Natural killer cell treated with Interleukin-12 subunit alpha and Interleukin-12 subunit beta and Interleukin-15 and Interleukin-18, amount 100 ng/mL, for 72 hours (primary cell): ENCODE data around the gene BBLN. TPM values are rescaled to one million over a fixed set of nuclear protein-coding genes. Genes with fewer than 3 reads are reported as not detected.
"Not testable (repeated sequence)": the region's sequence is repeated elsewhere in the genome, so short reads cannot be mapped to it uniquely, and the experiment has no call there.

Experiments used
- ATAC-seq, 2 donors: fragments of 150-1000 bp; cut with Tn5 transposase in 1 of 2; sonication (Bioruptor Pico), chemical (Tn5 transposase) in 1 of 2; 2 replicates each; pipeline ENCODE4 v1.10.0; 2021
- DNase-seq: peaks from one replicate; pipeline ENCODE4 v3.0.0; 2022; ENCODE audit warnings: low spot score
- H3K27ac Mint-ChIP-seq, 2 donors: 1 replicate in 1 of 2; 2 replicates in 1 of 2; pipeline ENCODE4 v1.8.0; 2022; ENCODE audit warnings: mixed read lengths in 2 of 2, mild to moderate bottlenecking in 1 of 2, moderate library complexity in 1 of 2
- H3K27me3 Mint-ChIP-seq, 2 donors: 1 replicate in 1 of 2; 2 replicates in 1 of 2; pipeline ENCODE4 v1.8.0; 2022; ENCODE audit warnings: mixed read lengths in 2 of 2
- H3K36me3 Mint-ChIP-seq: one replicate; pipeline ENCODE4 v1.8.0; 2022; ENCODE audit warnings: mixed read lengths
- H3K4me1 Mint-ChIP-seq, 2 donors: 1 replicate in 1 of 2; 2 replicates in 1 of 2; pipeline ENCODE4 v1.8.0; 2022; ENCODE audit warnings: low read depth in 2 of 2, mixed read lengths in 2 of 2, mild to moderate bottlenecking in 1 of 2
- H3K4me3 Mint-ChIP-seq: one replicate; pipeline ENCODE4 v1.8.0; 2022; ENCODE audit warnings: mixed read lengths
- H3K9me3 Mint-ChIP-seq: 2 replicates; pipeline ENCODE4 v1.8.0; 2022; ENCODE audit warnings: mixed read lengths
- total RNA-seq, 2 donors: library from RNA; stranded (reverse); gene quantifications; one replicate each; pipeline ENCODE4 v1.2.3, GENCODE V29; 2022

The BBLN gene
- total RNA-seq, 2 donors from 2014 or later, result 58.1 to 60.4 TPM

DNA sequence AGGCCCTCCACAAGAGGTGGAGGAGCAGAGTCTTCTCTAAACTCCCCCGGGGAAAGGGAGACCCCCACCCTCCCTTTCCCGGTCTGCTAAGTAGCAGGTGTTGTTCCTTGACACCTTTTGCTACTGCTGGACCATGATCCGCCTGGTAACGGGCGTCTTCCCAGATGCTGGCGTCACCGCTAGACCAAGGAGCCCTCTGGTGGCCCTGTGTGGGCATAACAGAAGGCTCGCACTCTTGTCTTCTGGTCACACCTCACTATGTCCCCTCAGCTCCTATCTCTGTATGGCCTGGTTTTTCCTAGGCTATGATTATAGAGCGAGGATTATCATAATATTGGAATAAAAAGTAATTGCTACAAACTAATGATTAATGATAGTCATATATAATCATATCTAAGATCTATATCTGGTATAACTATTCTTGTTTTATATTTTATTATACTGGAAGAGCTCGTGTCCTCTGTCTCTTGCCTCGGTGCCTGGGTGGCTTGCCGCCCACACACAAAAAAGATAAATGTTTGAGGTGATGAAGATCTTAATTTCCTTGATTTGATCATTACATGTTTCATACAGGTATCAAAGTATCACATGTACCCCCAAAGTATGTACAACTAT, 30.0 kb upstream of the BBLN start:
- not testable (repeated sequence) for H3K27ac Mint-ChIP-seq, DNase-seq, H3K9me3 Mint-ChIP-seq, H3K36me3 Mint-ChIP-seq, ATAC-seq
- peak overlapping the region; percentile 50 for H3K4me3 Mint-ChIP-seq
- peaks cover 14 to 24% of the 10 kb centered on the region in 2 donors for H3K27me3 Mint-ChIP-seq
- H3K4me1 Mint-ChIP-seq, result peaks cover 23 to 24% of the 10 kb centered on the region in 2 donors

DNA sequence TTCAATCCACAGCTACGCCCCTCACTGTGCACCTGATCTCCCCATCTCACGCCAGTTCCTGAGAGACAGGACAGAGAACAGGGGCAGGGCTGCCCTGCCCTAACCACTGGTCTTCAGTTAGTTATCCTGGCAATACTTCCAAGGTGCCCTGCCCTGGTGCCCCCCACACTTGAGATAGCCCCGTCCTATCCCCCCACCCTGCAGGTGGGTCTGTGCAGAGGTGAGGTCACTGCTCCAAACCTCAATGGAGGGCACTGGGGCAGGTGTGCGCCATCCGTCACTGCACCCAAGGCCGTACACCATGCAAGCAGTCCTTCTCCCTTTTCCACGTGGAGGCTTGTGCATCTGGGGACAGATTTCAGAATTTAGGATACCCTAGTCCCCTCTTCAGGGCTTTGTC, 29.4 kb upstream of the BBLN start:
- H3K4me1 Mint-ChIP-seq, result peaks cover 18 to 20% of the 10 kb centered on the region in 2 donors
- H3K9me3 Mint-ChIP-seq, H3K4me3 Mint-ChIP-seq, DNase-seq, ATAC-seq, H3K36me3 Mint-ChIP-seq, H3K27ac Mint-ChIP-seq: not testable (repeated sequence)
- peaks cover 14 to 29% of the 10 kb centered on the region in 2 donors for H3K27me3 Mint-ChIP-seq

DNA sequence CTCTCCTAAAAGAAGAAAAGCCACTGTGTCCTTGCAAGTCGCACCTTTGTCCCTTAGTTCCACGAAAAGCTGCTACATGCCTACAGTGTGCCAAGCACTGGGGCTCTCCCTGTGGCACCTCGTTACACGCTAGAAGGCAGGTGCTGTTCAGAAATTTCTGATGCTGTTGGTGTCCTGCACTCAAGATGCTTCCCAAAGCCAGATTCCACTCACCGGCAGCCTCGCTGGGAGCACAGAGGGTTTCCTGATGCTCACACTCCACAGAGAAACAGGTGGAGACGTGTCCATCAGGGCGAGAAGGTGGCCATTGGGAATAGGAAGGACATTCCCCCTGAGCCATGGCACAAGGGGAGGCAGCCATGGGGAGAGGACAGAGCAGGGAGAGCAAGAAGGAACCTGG, 28.7 kb upstream of the BBLN start:
- Mint-ChIP-seq H3K27me3 (peaks cover 16 to 29% of the 10 kb centered on the region in 2 donors), H3K4me1 (peaks cover 13 to 14% of the 10 kb centered on the region in 2 donors)
- H3K4me3 Mint-ChIP-seq, H3K27ac Mint-ChIP-seq, DNase-seq, ATAC-seq, H3K36me3 Mint-ChIP-seq, H3K9me3 Mint-ChIP-seq: not testable (repeated sequence)

DNA sequence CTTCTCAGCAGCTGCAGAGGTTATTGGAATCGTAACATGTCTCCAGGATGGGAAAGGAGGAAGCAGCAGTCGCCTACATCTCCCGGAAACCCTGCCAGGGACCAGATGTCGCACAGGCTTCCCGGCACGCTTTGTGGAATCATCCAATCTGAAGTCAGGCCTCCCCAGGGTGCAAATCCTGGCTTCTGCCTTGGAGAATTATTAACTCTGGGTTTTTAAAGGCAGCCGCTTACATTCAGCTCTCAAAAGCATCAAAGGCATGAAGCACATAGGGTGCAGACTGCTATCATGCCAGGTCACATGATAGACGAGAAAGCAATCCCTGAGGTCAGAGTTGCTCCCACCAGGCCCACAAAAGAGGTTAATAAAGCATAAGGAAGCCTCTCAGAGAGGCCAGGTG, 27.9 kb upstream of the BBLN start:
- not testable (repeated sequence) for H3K9me3 Mint-ChIP-seq, H3K4me3 Mint-ChIP-seq, ATAC-seq, DNase-seq, H3K27ac Mint-ChIP-seq, H3K36me3 Mint-ChIP-seq
- peaks cover 16 to 29% of the 10 kb centered on the region in 2 donors for H3K27me3 Mint-ChIP-seq
- H3K4me1 Mint-ChIP-seq, result peaks cover 12 to 14% of the 10 kb centered on the region in 2 donors

DNA sequence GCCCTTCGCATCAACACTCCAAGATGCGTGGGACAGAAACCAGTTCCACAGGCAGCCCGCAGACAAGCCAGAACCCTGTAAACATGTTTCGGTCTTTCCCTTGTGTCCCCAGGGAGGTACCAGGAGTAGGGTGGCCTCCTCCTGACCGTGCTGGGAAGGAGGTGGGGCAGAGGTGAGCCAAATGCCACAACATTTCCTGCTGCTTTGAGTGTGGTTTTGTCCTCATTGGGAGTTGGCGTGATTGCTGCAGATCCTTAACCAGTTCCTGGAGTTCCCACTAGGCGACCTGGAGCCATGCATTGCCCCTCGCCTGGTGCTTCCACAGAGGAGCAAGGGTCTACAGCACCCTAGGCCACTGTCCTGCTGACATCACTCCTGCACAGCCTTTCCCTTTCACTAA, 24.5 kb upstream of the BBLN start:
- not testable (repeated sequence) for H3K4me3 Mint-ChIP-seq, H3K9me3 Mint-ChIP-seq, ATAC-seq, DNase-seq, H3K36me3 Mint-ChIP-seq, H3K27ac Mint-ChIP-seq, H3K4me1 Mint-ChIP-seq
- peaks cover 16 to 29% of the 10 kb centered on the region in 2 donors for H3K27me3 Mint-ChIP-seq

DNA sequence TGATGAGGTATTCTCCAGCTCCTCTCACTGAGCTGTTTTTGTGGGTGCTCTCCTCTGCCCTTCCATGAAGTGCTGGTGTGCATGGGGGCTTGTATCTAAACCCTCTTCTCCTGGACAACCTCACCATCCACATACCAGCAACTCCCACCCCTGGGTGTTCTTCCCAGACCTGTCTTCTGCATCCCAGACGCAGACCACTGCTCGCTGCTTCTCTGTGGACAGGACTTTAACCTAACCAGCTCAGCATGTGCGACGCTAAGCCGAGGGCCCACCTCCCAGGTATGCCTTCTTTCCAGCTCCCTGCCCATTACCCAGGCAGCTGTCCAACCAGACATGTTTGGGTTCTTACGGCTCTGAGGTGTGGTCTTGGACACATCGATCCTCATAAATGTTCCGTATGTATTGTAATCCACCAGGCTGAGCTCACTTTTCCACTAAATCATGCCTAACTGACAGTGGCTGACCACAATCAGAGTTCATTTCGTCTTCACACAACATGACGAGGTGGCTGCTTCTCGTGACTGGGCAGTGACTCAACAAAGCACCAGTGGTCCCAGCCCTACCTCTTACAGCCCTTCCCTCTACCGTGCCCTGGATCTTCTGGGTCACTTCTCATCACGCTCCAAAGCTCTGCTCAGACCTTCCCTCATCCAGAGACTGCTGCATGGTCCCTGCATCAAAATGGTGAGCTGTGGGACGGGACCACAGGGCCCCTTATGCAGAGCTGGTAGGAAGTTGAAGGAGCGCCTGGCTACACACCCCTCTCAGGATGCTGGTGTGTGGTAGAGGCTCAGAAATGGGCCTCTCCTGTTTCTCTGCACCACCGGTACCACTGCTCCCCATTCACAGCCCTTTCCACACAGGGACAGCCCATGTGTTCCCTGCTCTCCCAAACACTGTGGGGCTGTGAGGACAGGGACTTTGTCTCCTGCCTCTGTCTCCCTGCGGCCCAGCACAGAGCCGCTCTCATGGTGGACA, 23.0 kb upstream of the BBLN start:
- Mint-ChIP-seq H3K4me3 (no peak overlapping the region), H3K4me1 (peaks cover 0 to 2% of the 10 kb centered on the region in 2 donors), H3K36me3 (no peaks in the 10 kb centered on the region), H3K9me3 (no peaks in the 10 kb centered on the region), H3K27me3 (peaks cover 19 to 29% of the 10 kb centered on the region in 2 donors), H3K27ac (no peak overlapping the region)
- ATAC-seq (peak in 1 of 2 donors; percentile 13), DNase-seq (no peak)

DNA sequence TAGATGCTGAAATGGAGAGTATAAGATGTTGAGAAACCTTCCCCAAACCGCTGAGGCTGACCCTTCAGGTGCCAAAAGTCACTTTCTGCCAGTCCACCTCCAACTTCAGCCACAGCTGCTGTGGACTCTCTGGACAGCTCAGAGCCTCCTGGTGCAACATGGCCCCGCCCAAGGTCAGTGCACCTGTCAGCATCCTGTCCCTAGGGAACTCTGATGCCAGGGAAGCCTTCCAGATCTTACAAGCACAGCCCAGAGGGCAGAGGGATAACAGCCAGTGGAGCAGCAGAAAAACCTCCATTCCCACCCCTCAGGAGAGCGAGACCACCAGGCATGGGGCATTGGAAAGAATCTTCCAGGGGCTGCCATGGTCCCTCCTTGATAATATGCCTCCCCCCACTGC, 22.1 kb upstream of the BBLN start:
- no peak for DNase-seq
- H3K36me3 Mint-ChIP-seq, result no peaks in the 10 kb centered on the region
- peaks cover 0 to 3% of the 10 kb centered on the region in 2 donors for H3K4me1 Mint-ChIP-seq
- no peaks in the 10 kb centered on the region for H3K9me3 Mint-ChIP-seq
- no peak overlapping the region for H3K4me3 Mint-ChIP-seq
- no peak overlapping the region for H3K27ac Mint-ChIP-seq
- H3K27me3 Mint-ChIP-seq, result peaks cover 13 to 25% of the 10 kb centered on the region in 2 donors
- ATAC-seq, result no peak

DNA sequence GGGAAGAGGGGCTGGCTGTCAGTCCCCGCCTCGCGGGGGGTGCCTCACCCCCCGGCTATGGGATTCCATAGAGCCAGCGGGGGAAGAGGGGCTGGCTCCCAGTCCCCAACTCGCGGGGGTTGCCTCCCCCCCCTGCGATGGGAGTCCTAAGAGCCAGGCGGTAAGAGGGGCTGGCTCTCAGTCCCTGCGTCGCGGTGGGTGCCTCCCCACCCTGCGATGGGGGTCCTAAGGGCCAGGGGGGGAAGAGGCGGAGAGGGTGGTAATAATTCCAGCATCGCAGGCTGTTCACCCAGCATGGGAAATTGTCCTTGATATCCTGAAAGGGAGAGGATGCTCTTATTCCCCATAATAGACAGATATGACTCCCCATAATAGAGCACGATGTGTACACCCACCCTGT, 20.4 kb upstream of the BBLN start:
- ATAC-seq (no peak), DNase-seq (no peak)
- no peak overlapping the region for H3K4me3 Mint-ChIP-seq
- peaks cover 0 to 3% of the 10 kb centered on the region in 2 donors for H3K4me1 Mint-ChIP-seq
- H3K36me3 Mint-ChIP-seq, result no peaks in the 10 kb centered on the region
- H3K27me3 Mint-ChIP-seq, result peaks cover 5 to 10% of the 10 kb centered on the region in 2 donors
- no peak overlapping the region for H3K27ac Mint-ChIP-seq
- H3K9me3 Mint-ChIP-seq, result no peaks in the 10 kb centered on the region

DNA sequence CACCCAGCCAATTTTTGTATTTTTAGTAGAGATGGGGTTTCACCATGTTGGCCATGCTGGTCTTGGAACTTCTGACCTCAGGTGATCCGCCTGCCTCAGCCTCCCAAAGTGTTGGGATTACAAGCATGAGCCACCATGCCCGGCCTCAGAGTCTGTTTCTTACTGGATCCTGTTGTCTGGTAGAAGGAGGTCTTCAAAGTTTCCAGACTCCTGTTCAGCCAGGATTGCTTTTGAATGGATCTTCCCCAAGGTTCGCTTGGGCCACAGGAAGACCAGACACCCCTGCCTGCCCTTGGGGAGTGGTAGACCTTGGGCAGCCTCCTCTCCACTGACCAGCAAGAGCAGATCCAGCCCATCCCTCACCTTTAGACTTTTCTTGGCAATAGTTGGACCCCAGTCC, 18.5 kb upstream of the BBLN start:
- Mint-ChIP-seq H3K4me1 (peaks cover 0 to 3% of the 10 kb centered on the region in 2 donors), H3K27me3 (peaks cover 0 to 3% of the 10 kb centered on the region in 2 donors), H3K9me3 (no peaks in the 10 kb centered on the region), H3K27ac (peak overlapping the region in 1 of 2 donors; percentile 72), H3K4me3 (no peak overlapping the region), H3K36me3 (no peaks in the 10 kb centered on the region)
- DNase-seq (no peak), ATAC-seq (no peak)

DNA sequence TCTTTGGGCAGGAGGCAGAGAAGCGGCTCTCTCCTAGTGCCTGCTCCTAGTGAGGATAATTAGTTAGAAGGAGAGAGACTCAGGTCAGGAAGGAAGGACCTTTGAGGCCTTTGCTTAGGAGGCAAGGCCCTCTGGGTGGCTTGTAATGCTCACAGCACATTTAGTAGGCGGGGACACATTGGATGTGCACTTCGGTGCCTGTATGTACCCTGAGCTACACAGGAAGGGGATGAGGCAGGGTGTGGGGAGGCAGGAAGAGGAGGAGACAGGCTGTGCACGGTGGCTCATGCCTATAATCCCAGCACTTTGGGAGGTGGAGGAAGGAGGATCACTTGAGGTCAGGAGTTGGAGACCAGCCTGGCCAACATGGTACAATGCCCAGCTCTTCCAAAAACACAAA, 18.0 kb upstream of the BBLN start:
- Mint-ChIP-seq H3K27ac (peak overlapping the region in 1 of 2 donors; percentile 72), H3K36me3 (no peaks in the 10 kb centered on the region), H3K4me3 (no peak overlapping the region), H3K4me1 (peaks cover 0 to 3% of the 10 kb centered on the region in 2 donors), H3K27me3 (peaks cover 0 to 3% of the 10 kb centered on the region in 2 donors), H3K9me3 (no peaks in the 10 kb centered on the region)
- no peak for ATAC-seq
- DNase-seq, result no peak

DNA sequence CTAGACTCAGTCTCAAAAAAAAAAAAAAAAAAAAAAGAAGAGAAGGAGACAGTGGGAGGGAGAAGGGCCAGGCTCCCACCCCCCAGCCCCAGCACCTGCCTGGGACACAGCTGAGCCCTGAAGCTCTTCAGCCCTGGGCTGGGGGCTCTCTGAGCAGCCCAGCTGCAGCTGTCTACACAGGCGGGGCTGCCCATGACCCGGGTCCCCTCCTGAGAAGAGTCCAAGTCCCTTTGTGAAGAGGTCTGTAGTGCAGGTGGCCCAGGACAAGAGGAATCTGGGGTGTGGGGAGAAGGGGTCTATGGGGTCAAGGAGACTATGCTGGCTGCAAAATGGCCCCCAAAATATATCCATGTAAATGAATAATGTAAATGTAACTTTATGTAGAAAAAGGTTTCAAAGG, 17.5 kb upstream of the BBLN start:
- DNase-seq (no peak), ATAC-seq (no peak)
- H3K27ac Mint-ChIP-seq, result peak overlapping the region in 1 of 2 donors; percentile 72
- H3K36me3 Mint-ChIP-seq, result no peaks in the 10 kb centered on the region
- peaks cover 0 to 3% of the 10 kb centered on the region in 2 donors for H3K4me1 Mint-ChIP-seq
- H3K4me3 Mint-ChIP-seq, result no peak overlapping the region
- no peaks in the 10 kb centered on the region for H3K9me3 Mint-ChIP-seq
- H3K27me3 Mint-ChIP-seq, result peaks cover 0 to 3% of the 10 kb centered on the region in 2 donors

DNA sequence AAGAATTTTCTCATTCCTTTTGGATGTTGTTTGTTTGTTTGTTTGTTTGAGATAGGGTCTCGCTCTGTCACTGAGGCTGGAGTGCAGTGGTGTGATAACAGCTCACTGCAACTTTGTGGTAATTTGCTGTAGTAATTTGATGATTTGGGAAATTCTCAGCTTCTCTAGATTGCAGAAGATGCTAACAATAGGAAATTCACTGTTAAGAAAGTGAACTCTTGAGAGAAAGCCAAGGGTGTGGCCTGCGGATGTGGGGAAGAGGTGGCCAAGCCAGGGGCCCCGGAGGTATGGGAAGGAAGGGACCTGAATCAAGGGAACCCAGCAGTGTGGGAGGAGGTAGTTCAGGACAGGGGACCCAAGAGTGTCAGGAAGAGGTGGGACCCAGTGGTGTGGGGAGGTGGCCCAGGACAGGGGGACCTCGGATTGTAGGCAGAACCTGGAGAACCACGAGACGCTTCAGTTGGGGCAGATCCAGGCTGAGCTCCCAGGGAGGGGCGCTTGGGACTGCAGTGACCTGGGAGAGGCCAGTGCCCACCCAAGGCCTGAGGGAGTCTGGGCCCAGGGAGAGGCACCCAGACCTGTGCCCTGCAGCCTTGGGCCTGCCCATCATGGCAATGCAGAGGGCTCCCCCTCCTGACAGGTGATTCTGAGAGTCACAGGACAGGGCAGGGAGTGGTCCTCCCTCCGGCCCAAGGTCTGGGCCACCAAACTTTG, 16.4 kb upstream of the BBLN start:
- H3K36me3 Mint-ChIP-seq, result no peaks in the 10 kb centered on the region
- H3K4me3 Mint-ChIP-seq, result no peak overlapping the region
- H3K27ac Mint-ChIP-seq, result no peak overlapping the region
- ATAC-seq (peak in 1 of 2 donors; percentile 20), DNase-seq (no peak)
- peaks cover 0 to 3% of the 10 kb centered on the region in 2 donors for H3K27me3 Mint-ChIP-seq
- no peaks in the 10 kb centered on the region for H3K9me3 Mint-ChIP-seq
- H3K4me1 Mint-ChIP-seq, result peaks cover 0 to 3% of the 10 kb centered on the region in 2 donors

DNA sequence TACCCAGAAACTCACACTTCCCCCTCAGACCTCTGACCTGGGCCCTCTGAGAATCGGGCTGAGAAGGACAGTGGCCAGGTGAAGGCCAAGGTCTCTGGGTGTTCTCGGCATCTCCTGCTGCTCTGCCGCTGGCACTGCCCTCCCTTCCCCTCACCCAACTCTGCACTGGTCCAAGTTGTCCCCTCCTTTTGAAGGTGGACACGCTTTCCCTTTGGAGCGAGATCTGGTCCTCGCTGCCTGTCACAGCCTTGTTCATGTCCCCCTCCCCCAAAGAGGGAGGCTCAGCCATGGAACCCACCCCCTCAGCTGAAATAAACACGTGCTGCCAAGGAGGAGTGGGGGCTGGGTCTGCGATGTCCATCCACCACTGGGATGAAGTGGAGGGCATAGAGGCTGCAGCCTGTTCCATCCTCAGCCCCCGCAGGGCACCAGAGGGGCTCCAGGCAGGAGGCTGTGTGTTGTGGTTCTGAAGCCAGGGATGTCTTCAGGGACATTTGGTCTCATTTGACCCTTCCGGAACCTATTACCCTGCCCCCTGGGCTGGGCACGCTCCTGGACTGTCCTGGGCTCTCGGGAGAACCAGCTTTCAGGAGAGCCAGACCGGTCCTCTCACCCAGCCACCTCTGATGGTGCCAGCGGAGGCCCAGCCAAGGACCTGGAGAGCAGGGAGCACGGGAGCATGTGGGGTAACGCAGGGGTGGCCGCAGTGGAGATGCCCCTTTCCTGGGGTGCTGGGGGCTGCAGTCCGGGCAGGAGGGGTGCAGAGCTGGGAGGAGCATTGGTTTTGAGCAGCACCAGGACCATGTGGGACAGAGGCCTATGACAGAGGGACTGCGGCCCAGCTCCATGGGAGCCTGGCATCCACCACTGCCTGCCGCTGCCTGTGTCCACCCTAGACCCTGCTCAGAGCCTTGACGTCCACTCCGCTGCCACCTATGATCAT, 15.6 kb upstream of the BBLN start:
- Mint-ChIP-seq H3K4me3 (no peak overlapping the region), H3K9me3 (no peaks in the 10 kb centered on the region), H3K27ac (no peak overlapping the region), H3K27me3 (peaks cover 0 to 3% of the 10 kb centered on the region in 2 donors), H3K4me1 (peaks cover 0 to 3% of the 10 kb centered on the region in 2 donors), H3K36me3 (no peaks in the 10 kb centered on the region)
- ATAC-seq (no peak), DNase-seq (no peak)
